Esophagus muscularis mucosa (tissue), 4 donors: ENCODE measurements around the gene AGFG1. TPM values are rescaled to one million over a fixed set of nuclear protein-coding genes. Genes with fewer than 3 reads are reported as not detected.
A peak's percentile ranks its signal among the peaks of the same experiment; 100 is the strongest.
"Not testable (repeated sequence)": the region's sequence is repeated elsewhere in the genome, so short reads cannot be mapped to it uniquely, and the experiment has no call there.

Experiments used
- DNase-seq: peaks from one replicate; pipeline ENCODE4 v3.0.0-alpha.2; 2017; ENCODE audit errors: extremely low spot score
- H3K27ac ChIP-seq, 4 donors: fragments of 200-600 bp; sonication (generic); replicated peaks in 1 of 4; 1 replicate in 3 of 4; 2 replicates in 1 of 4; pipeline ENCODE4 v1.5.1; 2016 to 2019; ENCODE audit warnings: mild to moderate bottlenecking in 1 of 4
- H3K27me3 ChIP-seq, 4 donors: fragments of 200-600 bp; sonication (generic); one replicate each; pipeline versions ENCODE4 v1.5.1 to v1.6.0; 2016 to 2019
- H3K36me3 ChIP-seq, 4 donors: fragments of 200-600 bp; sonication (generic); one replicate each; pipeline ENCODE4 v1.5.1; 2016 to 2019
- H3K4me1 ChIP-seq, 4 donors: fragments of 200-600 bp; sonication (generic); one replicate each; pipeline ENCODE4 v1.5.1; 2016 to 2019
- H3K4me3 ChIP-seq, 4 donors: fragments of 200-600 bp; sonication (generic); 1 replicate in 2 of 4; 2 replicates in 2 of 4; pipeline ENCODE4 v1.5.1; 2016 to 2019; ENCODE audit warnings: mild to moderate bottlenecking in 4 of 4, moderate library complexity in 1 of 4
- H3K9me3 ChIP-seq, 4 donors: fragments of 200-600 bp; sonication (generic); 1 replicate in 3 of 4; 2 replicates in 1 of 4; pipeline ENCODE4 v1.5.1; 2016 to 2019
- CTCF ChIP-seq, 3 experiments: fragments of 200-600 bp in 2 of 3; fragments of 450-650 bp in 1 of 3; sonication (generic) in 2 of 3; IDR thresholded peaks; one replicate each; pipeline ENCODE4 v1.5.1; 2017 to 2019; ENCODE audit warnings: antibody characterized with exemption in 3 of 3, mild to moderate bottlenecking in 2 of 3, moderate library complexity in 1 of 3
- EP300 ChIP-seq: sonication (generic); formaldehyde crosslinking; IDR thresholded peaks from one replicate; pipeline ENCODE4 v1.6.1; 2017; ENCODE audit warnings: antibody characterized with exemption
- POLR2A ChIP-seq: fragments of 450-650 bp; IDR thresholded peaks from one replicate; pipeline ENCODE4 v1.6.1; 2017; ENCODE audit warnings: antibody characterized with exemption, moderate library complexity, mild to moderate bottlenecking, low read depth
- POLR2AphosphoS5 ChIP-seq, 2 donors: sonication (generic); formaldehyde crosslinking; IDR thresholded peaks; one replicate each; pipeline ENCODE4 v1.6.1; 2017; ENCODE audit warnings: antibody characterized with exemption in 2 of 2
- WGBS: methylation state at CpG from one replicate; pipeline ENCODE4 v1.1.5; 2018; 5-methylcytosine and 5-hydroxymethylcytosine counted together
- intact Hi-C: fragments of 100-400 bp; cut with DNase I; formaldehyde crosslinking; loops from one replicate; pipeline ENCODE4 v1.15.1; 2023
- total RNA-seq, 4 donors: library from RNA; depleted of rRNA; stranded (reverse); fragments of >200 nt; gene quantifications; one replicate each; pipeline versions ENCODE4 v1.1.0 to v1.2.1, GENCODE V29; 2016

AGFG1 gene
- total RNA-seq, 4 donors from 2014 or later, result 27.4 to 73.4 (median 52.7) TPM

DNA sequence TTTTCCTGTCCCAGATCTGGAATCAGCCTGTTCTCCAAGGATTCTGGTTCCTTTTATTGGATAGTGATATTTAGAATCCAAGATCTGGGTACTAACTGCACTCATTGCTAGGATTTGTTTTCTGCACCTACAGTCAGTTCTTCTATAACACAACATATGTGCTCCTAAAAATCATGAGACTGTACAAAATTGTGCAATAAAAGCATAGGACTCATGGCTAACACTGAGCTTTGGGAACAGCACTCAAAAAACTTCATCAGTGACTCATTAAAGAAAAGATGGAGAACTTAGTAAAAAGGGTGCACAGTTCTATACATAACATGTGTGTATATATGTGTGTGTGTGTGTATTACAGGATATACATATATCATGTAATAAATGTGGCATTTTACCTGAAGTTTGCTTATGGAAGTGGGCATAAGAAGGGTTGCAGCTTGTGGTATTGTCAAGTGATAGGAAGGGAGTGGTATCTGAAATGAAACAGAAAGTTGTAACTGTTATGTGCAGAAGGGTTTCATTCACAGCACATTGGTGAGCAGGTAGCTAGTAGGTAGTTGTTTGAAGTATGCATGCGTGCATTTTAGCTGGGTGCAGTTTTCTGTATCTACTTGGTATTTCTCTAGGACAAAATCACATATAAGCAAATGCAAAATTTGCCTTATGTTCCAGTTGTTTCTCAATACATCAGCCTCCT, 120.9 kb downstream of the AGFG1 start:
- H3K27me3 ChIP-seq, result peaks cover 0 to 16% (median 0%) of the 10 kb centered on the region in 4 donors
- no peak overlapping the region for H3K27ac ChIP-seq
- H3K4me3 ChIP-seq, result no peak overlapping the region
- no peak for DNase-seq
- TF ChIP-seq EP300, result no peak
- no peak for TF ChIP-seq CTCF (IDR thresholded peaks at IDR 0.05)
- TF ChIP-seq POLR2A, result no peak
- no peak for TF ChIP-seq POLR2AphosphoS5 (IDR thresholded peaks at IDR 0.05)
- intact Hi-C loops, result no loop called here
- no peaks in the 10 kb centered on the region for H3K4me1 ChIP-seq
- no peaks in the 10 kb centered on the region for H3K36me3 ChIP-seq
- peaks cover 0 to 6% (median 1%) of the 10 kb centered on the region in 4 donors for H3K9me3 ChIP-seq
- 96% methylated on average over 1 of the region's 1 CpG for WGBS

DNA sequence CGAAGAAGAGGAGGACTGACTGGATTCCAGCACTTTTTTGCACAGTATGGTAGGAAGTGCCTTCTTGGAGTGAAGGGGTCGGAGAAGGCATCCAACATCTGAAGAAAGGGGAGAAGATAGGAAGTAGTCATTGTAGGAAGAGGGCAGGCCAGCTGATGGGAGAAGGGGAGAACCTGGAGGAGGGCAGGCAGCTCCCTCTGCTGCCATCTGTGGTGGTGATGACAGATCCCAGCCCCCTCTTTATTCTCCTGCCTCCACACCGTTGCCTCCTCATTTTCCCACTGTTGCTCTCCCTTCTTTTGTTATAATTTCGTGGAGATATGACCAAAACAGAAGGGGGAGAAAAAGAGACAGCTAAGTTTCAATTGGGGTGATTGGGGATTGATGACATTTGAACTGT, 123.8 kb downstream of the AGFG1 start:
- no peak overlapping the region for H3K27ac ChIP-seq
- 64% methylated on average over 4 of the region's 4 CpGs for WGBS
- peak; percentile 47 for DNase-seq
- H3K9me3 ChIP-seq, result no peaks in the 10 kb centered on the region
- H3K4me1 ChIP-seq, result no peaks in the 10 kb centered on the region
- no peak overlapping the region for H3K4me3 ChIP-seq
- intact Hi-C loops, result no loop called here
- peaks cover 0 to 24% (median 0%) of the 10 kb centered on the region in 4 donors for H3K27me3 ChIP-seq
- no peaks in the 10 kb centered on the region for H3K36me3 ChIP-seq
- TF ChIP-seq POLR2AphosphoS5 (IDR thresholded peaks at IDR 0.05), result no peak
- no peak for TF ChIP-seq EP300
- TF ChIP-seq POLR2A, result no peak

GRCh38 chr2:227597036-227597435, 125.1 kb downstream of the AGFG1 start:
- Histone ChIP-seq H3K36me3 (no peaks in the 10 kb centered on the region), H3K4me3 (no peak overlapping the region), H3K9me3 (no peaks in the 10 kb centered on the region), H3K27ac (no peak overlapping the region), H3K4me1 (no peaks in the 10 kb centered on the region), H3K27me3 (peaks cover 0 to 19% (median 0%) of the 10 kb centered on the region in 4 donors)
- no peak for DNase-seq
- TF ChIP-seq CTCF (IDR thresholded peaks at IDR 0.05), result no peak
- TF ChIP-seq EP300, result no peak
- TF ChIP-seq POLR2A, result no peak
- TF ChIP-seq POLR2AphosphoS5 (IDR thresholded peaks at IDR 0.05), result no peak
- intact Hi-C loops, result no loop called here

GRCh38 chr2:227597998-227598397, 126.0 kb downstream of the AGFG1 start:
- WGBS, result 75% methylated on average over 4 of the region's 4 CpGs
- peaks cover 0 to 19% (median 0%) of the 10 kb centered on the region in 4 donors for H3K27me3 ChIP-seq
- H3K9me3 ChIP-seq, result no peaks in the 10 kb centered on the region
- no peaks in the 10 kb centered on the region for H3K4me1 ChIP-seq
- DNase-seq, result peak; percentile 79
- intact Hi-C loops, result no loop called here
- H3K36me3 ChIP-seq, result no peaks in the 10 kb centered on the region
- no peak for TF ChIP-seq EP300
- no peak for TF ChIP-seq CTCF (IDR thresholded peaks at IDR 0.05)
- no peak for TF ChIP-seq POLR2A
- TF ChIP-seq POLR2AphosphoS5 (IDR thresholded peaks at IDR 0.05), result no peak
- no peak overlapping the region for H3K4me3 ChIP-seq
- H3K27ac ChIP-seq, result no peak overlapping the region

- H3K4me3 ChIP-seq, H3K4me1 ChIP-seq, H3K9me3 ChIP-seq, intact Hi-C loops, H3K27ac ChIP-seq, H3K36me3 ChIP-seq: not testable (repeated sequence)
- peaks cover 0 to 19% (median 0%) of the 10 kb centered on the region in 4 donors for H3K27me3 ChIP-seq
- WGBS, result 81% methylated on average over 16 of the region's 16 CpGs
- DNase-seq, result peak; percentile 66
These were observed 127.0 kb downstream of the AGFG1 start, which contains the start of gene SCYGR2 for GRCh38 chr2:227598835-227599503. Gene SCYGR2, plus strand, starts transcription at chr2:227598893. Its CDS starts 0 bp downstream, at chr2:227598893.
